A549 treated with AZD2906 at 1 μM for 4 hours (cell line): Measurements from ENCODE around the gene TNS4. TPM values are rescaled to one million over a fixed set of nuclear protein-coding genes. Genes with fewer than 3 reads are reported as not detected.

ENCODE experiments used
- total RNA-seq: library from RNA; stranded (reverse); fragments of 200-300 nt; extraction: Qiagen RNA extraction; gene quantifications from 5 replicates; pipeline ENCODE4 v1.2.3, GENCODE V29; 2022

The TNS4 gene
- 188 to 253 TPM (median 228 TPM) in 5 replicates for total RNA-seq

GRCh38 chr17:40501499-40501911 lies at the start of gene TNS4:
Gene TNS4, minus strand, starts transcription at chr17:40501623. Its CDS starts 5,198 bp downstream, at chr17:40496425.

GRCh38 chr17:40443196-40443987 lies 58.0 kb downstream of the TNS4 start, which contains the start of gene IGFBP4:
Gene IGFBP4, plus strand, starts transcription at chr17:40443450. Its CDS starts 286 bp downstream, at chr17:40443736.

Other genes starting within 250 kb of the TNS4 start
- gene CDC6, start 213.7 kb downstream of the TNS4 start, total RNA-seq, result 43.9 to 55.4 TPM (median 47.2 TPM) in 5 replicates
- gene RARA, start 192.4 kb downstream of the TNS4 start, total RNA-seq, result 40.7 to 49.5 TPM (median 45.3 TPM) in 5 replicates
- 0.34 to 1.1 TPM (median 1.00 TPM) in 5 replicates for gene GJD3, start 136.9 kb downstream of the TNS4 start, total RNA-seq
- 189 to 242 TPM (median 198 TPM) in 5 replicates for gene TOP2A, start 83.7 kb downstream of the TNS4 start, total RNA-seq
- gene IGFBP4, start 58.2 kb downstream of the TNS4 start, total RNA-seq, result 2,275 to 2,891 TPM (median 2,807 TPM) in 5 replicates
- gene CCR7, start 63.8 kb upstream of the TNS4 start, total RNA-seq, result 0.50 to 1.1 TPM (median 0.95 TPM) in 5 replicates
- gene SMARCE1, start 146.2 kb upstream of the TNS4 start, total RNA-seq, result 105 to 110 TPM (median 106 TPM) in 5 replicates
- gene KRT222, start 163.6 kb upstream of the TNS4 start, total RNA-seq, result 0.30 to 0.57 TPM (median 0.40 TPM) in 5 replicates
- gene KRT24, start 202.1 kb upstream of the TNS4 start, total RNA-seq, result not detected in 5 replicates